EL (cell line): ENCODE data around the gene GOLT1B.

Source experiments
- DNase-seq: peaks from one replicate; pipeline ENCODE4 v3.0.0-alpha.2; 2016

GOLT1B gene

GRCh38 chr12:21566907-21567394 lies 65.4 kb downstream of the GOLT1B start:
- DNase-seq, result no peak
